Tibial nerve (tissue), 4 donors: Measurements from ENCODE around the gene NSMCE3. TPM values are rescaled to one million over a fixed set of nuclear protein-coding genes. Genes with fewer than 3 reads are reported as not detected.
"Not testable (repeated sequence)": the region's sequence is repeated elsewhere in the genome, so short reads cannot be mapped to it uniquely, and the experiment has no call there.

Source experiments
- DNase-seq, 2 donors: peaks; one replicate each; pipeline ENCODE4 v3.0.0-alpha.2; 2019; ENCODE audit warnings: low spot score in 2 of 2
- H3K27ac ChIP-seq, 4 donors: fragments of 200-600 bp; sonication (generic) in 3 of 4; one replicate each; pipeline ENCODE4 v1.5.1; 2017 to 2019; ENCODE audit warnings: mild to moderate bottlenecking in 1 of 4
- H3K27me3 ChIP-seq, 2 donors: fragments of 200-600 bp; sonication (generic) in 1 of 2; one replicate each; pipeline versions ENCODE4 v1.5.1 to v1.6.0; 2017 to 2019
- H3K36me3 ChIP-seq, 3 donors: fragments of 200-600 bp; sonication (generic); one replicate each; pipeline ENCODE4 v1.5.1; 2018 to 2019
- H3K4me1 ChIP-seq, 4 donors: fragments of 200-600 bp; sonication (generic) in 3 of 4; one replicate each; pipeline ENCODE4 v1.5.1; 2017 to 2019
- H3K4me3 ChIP-seq, 4 donors: fragments of 200-600 bp; sonication (generic) in 3 of 4; one replicate each; pipeline ENCODE4 v1.5.1; 2017 to 2019; ENCODE audit warnings: mild to moderate bottlenecking in 1 of 4, moderate library complexity in 1 of 4
- H3K9me3 ChIP-seq, 4 donors: fragments of 200-600 bp; sonication (generic) in 3 of 4; one replicate each; pipeline ENCODE4 v1.5.1; 2017 to 2019
- EP300 ChIP-seq, 2 donors: sonication (generic); formaldehyde crosslinking; IDR thresholded peaks; one replicate each; pipeline ENCODE4 v1.6.1; 2017; ENCODE audit warnings: antibody characterized with exemption in 2 of 2, mild to moderate bottlenecking in 1 of 2
- POLR2A ChIP-seq, 2 donors: fragments of 450-650 bp; IDR thresholded peaks; one replicate each; pipeline ENCODE4 v1.6.1; 2017; ENCODE audit warnings: antibody characterized with exemption in 2 of 2, mild to moderate bottlenecking in 2 of 2, moderate library complexity in 2 of 2
- WGBS, 2 donors: methylation state at CpG; one replicate each; pipeline ENCODE4 v1.1.5; 2018; 5-methylcytosine and 5-hydroxymethylcytosine counted together
- total RNA-seq, 4 donors: library from RNA; depleted of rRNA; stranded (reverse); fragments of >200 nt; gene quantifications; one replicate each; pipeline ENCODE4 v1.1.0, GENCODE V29; 2016
- TF ChIP-seq, protein P1 (sequence below), 5 experiments: fragments of 200-600 bp in 3 of 5; fragments of 450-650 bp in 2 of 5; sonication (generic) in 3 of 5; IDR thresholded peaks; one replicate each; pipeline ENCODE4 v1.5.1; 2016 to 2019; ENCODE audit warnings: antibody characterized with exemption in 5 of 5, mild to moderate bottlenecking in 3 of 5, moderate library complexity in 2 of 5

Gene NSMCE3
- total RNA-seq, 4 donors from 2014 or later: 7.5 to 12.8 (median 10.6) TPM

DNA sequence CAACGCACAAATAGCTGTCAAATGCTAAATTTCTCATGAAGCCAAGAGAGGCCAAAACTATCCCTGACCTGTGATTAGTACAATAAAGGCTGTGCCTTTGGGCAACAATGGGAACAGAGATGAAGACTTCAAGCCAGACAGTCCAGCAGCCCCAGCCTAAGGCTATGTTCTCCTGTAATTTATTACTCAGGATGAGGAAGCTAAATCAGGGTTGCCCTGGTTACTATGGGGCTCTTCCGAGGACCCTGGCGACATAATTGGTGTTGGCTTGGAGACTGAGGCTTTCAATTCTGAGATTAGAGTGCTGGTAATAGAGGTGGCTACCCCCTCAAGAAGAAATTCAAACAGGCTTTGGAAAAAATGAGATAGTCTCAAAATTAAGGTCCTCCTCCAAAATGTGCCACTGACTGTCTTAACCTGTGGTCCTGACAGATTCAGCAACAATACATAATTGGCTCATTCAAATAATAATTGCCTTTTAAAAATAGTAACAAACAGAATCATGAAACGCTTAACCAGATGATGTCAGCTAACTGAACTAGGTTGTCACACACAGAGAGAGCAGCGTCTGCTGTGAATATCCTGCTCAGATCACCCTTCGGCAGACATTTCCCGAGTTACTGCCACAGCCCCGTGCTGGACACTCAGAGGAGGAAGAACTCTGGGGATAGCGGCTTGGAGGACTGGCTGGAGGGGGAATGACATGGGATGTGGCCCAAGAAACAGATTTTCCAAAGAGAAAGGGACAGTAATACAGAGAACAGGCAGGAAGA lies 43.0 kb downstream of the NSMCE3 start:
- H3K9me3 ChIP-seq: no peaks in the 10 kb centered on the region
- no peak overlapping the region for H3K27ac ChIP-seq
- H3K36me3 ChIP-seq: no peaks in the 10 kb centered on the region
- no peaks in the 10 kb centered on the region for H3K4me1 ChIP-seq
- TF ChIP-seq EP300 (IDR thresholded peaks at IDR 0.05) (no peak), POLR2A (IDR thresholded peaks at IDR 0.05) (no peak)
- TF ChIP-seq, protein P1, sequence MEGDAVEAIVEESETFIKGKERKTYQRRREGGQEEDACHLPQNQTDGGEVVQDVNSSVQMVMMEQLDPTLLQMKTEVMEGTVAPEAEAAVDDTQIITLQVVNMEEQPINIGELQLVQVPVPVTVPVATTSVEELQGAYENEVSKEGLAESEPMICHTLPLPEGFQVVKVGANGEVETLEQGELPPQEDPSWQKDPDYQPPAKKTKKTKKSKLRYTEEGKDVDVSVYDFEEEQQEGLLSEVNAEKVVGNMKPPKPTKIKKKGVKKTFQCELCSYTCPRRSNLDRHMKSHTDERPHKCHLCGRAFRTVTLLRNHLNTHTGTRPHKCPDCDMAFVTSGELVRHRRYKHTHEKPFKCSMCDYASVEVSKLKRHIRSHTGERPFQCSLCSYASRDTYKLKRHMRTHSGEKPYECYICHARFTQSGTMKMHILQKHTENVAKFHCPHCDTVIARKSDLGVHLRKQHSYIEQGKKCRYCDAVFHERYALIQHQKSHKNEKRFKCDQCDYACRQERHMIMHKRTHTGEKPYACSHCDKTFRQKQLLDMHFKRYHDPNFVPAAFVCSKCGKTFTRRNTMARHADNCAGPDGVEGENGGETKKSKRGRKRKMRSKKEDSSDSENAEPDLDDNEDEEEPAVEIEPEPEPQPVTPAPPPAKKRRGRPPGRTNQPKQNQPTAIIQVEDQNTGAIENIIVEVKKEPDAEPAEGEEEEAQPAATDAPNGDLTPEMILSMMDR (IDR thresholded peaks at IDR 0.05): no peak
- no peak for DNase-seq
- 29 to 41% methylated on average over 9 of the region's 9 CpGs for WGBS, 2 donors
- H3K4me3 ChIP-seq: no peak overlapping the region
- H3K27me3 ChIP-seq: no peaks in the 10 kb centered on the region

DNA sequence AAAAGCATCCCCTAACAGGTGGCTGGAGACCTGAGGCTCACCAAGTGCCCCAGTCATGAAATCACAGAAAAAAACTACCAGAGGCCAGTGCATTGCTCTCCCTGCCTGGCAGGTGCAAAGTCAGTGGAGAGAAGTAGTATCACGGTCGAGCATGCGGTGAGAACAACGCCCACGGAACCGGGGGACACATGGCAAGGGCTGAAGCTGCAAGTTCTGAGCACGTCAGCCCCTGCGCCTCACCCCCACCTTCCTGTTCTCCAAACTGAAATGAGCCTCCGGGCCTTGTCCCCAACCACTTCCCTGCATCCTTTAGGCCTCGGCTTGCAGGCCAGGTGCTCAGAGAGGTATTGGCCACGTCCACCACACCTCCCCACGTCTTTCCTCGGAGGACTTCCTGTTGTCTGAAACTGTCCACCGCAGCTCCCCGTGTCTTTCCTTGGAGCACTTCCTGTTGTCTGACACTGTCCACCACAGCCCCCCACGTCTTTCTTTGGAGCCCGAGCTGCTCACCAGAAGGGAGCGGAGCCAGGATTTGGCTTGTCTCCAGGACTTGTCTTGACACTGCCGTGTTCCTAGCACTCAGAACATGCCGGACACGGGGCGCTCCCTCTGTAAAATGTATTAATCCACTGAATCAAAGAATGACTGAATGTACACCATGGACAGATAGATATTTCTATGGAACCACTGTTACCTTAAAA lies 43.9 kb downstream of the NSMCE3 start:
- H3K9me3 ChIP-seq: no peaks in the 10 kb centered on the region
- no peak overlapping the region for H3K4me3 ChIP-seq
- WGBS, 2 donors: 60 to 68% methylated on average over 22 of the region's 22 CpGs
- TF ChIP-seq, protein P1 (IDR thresholded peaks at IDR 0.05): no peak
- TF ChIP-seq POLR2A (IDR thresholded peaks at IDR 0.05) (no peak), EP300 (IDR thresholded peaks at IDR 0.05) (no peak)
- no peak overlapping the region for H3K27ac ChIP-seq
- no peaks in the 10 kb centered on the region for H3K36me3 ChIP-seq
- H3K27me3 ChIP-seq: no peaks in the 10 kb centered on the region
- DNase-seq: no peak
- H3K4me1 ChIP-seq: no peaks in the 10 kb centered on the region

DNA sequence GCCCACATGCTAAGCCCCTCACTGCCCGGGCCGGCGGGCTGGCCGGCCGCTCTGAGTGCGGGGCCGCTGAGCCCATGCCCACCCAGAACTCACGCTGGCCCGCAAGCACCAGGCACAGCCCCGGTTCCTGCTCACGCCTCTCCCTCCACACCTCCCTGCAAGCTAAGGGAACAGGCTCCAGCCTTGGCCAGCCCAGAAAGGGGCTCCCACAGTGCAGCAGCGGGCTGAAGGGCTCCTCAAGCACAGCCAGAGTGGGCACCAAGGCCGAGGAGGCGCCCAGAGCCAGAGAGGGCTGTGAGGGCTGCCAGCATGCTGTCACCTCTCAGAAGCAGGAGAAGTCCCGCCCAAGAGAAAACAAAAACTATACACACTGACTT lies 44.6 kb downstream of the NSMCE3 start:
- not testable (repeated sequence) for DNase-seq, H3K4me1 ChIP-seq, H3K27ac ChIP-seq, H3K36me3 ChIP-seq, H3K27me3 ChIP-seq, H3K9me3 ChIP-seq, H3K4me3 ChIP-seq
- 96 to 98% methylated on average over 4 to 14 of the region's 15 CpGs for WGBS, 2 donors

DNA sequence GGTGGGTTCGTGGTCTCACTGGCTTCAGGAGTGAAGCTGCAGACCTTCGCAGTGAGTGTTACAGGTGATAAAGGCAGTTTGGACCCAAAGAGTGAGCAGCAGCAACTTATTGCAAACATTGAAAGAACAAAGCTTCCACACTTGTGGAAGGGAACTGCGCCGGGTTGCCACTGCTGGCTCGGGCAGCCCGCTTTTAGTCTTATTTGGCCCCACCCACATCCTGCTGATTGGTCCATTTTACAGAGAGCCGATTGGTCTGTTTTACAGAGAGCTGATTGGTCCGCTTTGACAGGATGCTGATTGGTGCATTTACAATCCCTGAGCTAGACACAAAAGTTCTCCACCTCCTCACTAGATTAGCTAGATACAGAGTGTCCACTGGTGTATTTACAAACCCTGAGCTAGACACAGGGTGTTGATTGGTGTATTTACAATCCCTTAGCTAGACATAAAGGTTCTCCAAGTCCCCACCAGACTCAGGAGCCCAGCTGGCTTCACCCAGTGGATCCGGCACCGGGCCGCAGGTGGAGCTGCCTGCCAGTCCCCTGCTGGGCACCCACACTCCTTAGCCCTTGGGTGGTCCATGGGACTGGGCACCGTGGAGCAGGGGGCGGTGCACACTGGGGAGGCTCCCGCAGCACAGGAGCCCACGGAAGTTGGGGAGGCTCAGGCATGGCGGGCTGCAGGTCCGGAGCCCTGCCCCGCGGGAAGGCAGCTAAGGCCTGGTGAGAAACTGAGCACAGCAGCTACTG lies 45.2 kb downstream of the NSMCE3 start:
- not testable (repeated sequence) for H3K36me3 ChIP-seq, H3K4me3 ChIP-seq, H3K9me3 ChIP-seq, DNase-seq, H3K27me3 ChIP-seq, H3K27ac ChIP-seq, H3K4me1 ChIP-seq
- 87 to 90% methylated on average over 11 to 17 of the region's 19 CpGs for WGBS, 2 donors

DNA sequence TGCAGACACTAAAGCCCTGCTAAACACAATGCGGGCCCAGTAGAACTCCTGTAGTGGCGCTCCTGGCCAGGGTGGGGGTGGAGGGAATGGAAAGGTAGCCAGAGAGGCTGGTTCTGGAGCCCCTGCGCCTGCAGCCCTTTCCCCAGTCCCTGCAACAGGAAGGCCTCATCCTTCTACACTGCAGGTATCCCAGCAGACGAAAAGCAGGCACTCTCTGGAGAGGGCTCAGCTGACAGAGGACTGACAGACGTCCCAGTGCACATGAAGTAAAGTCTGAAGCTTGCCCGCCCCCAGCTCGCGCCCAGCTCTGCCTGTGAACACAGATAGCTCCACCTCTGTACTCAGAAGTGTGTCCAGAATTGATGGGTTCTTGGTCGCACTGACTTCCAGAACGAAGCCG lies 46.0 kb downstream of the NSMCE3 start:
- no peaks in the 10 kb centered on the region for H3K27me3 ChIP-seq
- WGBS, 2 donors: 81 to 92% methylated on average over 11 of the region's 11 CpGs
- DNase-seq: no peak
- no peaks in the 10 kb centered on the region for H3K4me1 ChIP-seq
- H3K9me3 ChIP-seq: peaks cover 0 to 3% (median 0%) of the 10 kb centered on the region in 4 donors
- H3K4me3 ChIP-seq: no peak overlapping the region
- no peak for TF ChIP-seq POLR2A (IDR thresholded peaks at IDR 0.05)
- no peak for TF ChIP-seq EP300 (IDR thresholded peaks at IDR 0.05)
- TF ChIP-seq, protein P1 (IDR thresholded peaks at IDR 0.05): no peak
- H3K36me3 ChIP-seq: no peaks in the 10 kb centered on the region
- H3K27ac ChIP-seq: no peak overlapping the region
